SU-DHL-6 (cell line): ENCODE data around the gene NPAS2.

Experiments
- CTCF ChIP-seq: fragments of 200-600 bp; sonication (generic); IDR thresholded peaks from one replicate; pipeline ENCODE4 v1.5.1; 2017; ENCODE audit warnings: antibody characterized with exemption, mild to moderate bottlenecking, low read length, moderate library complexity; ENCODE audit not compliant: insufficient read depth, poor library complexity, severe bottlenecking
- EZH2phosphoT487 ChIP-seq: fragments of 200-600 bp; sonication (generic), shearing (Covaris generic); conservative IDR thresholded peaks from 2 replicates; pipeline ENCODE4 v1.6.1; 2018; ENCODE audit warnings: mild to moderate bottlenecking, antibody characterized with exemption, low read length, moderate library complexity, mixed read lengths

DNA sequence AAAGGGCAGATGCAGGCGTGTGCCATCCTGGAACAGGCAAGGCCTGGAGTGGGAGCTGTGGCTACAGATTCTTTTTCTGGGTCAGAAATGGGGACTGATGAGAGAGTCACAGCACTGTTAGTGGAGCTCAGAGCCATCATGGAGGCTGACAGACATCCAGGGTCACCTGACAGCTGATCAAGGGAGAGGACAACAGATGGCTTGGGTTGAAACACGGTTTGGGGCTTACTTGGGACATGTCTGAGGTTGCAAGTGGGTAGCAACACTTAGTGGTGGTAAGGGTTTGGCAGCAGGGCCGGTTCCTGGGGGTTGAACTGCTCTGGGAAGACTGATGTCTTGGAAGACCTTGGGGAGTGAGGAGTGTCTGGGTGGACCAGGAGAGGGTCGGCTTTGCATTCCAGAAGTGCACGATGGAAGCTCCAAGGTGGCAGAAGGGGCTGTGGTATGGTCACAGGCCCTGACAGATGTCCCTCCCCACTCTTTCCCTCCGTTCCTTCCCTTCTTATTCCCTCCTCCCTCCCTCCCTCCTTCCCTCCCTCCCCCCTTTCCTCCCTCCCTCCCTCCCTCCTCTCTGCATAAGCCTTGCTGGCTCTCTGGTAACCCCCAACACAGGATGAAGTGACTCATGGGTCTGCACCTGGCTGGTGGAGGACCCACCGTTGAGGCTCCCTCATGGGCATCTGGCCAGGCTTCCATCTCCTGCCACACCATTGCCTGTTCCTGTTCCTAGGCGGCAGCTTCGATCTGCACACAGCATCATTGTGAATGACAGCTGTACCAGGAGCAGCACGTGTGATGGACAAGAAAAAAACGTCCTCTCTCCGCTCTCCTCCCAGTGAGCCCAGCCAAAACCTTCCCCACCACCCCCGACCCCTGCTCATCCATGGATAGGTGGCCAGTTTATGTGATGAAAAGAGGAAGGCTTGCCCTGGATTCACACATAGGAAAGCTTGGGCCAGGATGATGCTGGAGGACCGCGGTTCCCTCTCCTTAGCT is 118.4 kb downstream of the NPAS2 start:
- TF ChIP-seq CTCF (no peak), EZH2phosphoT487 (no peak)
